NCI-H2107 (cell line): Measurements from ENCODE around the gene ABL1.

Source experiments
- DNase-seq: peaks from one replicate; lab custom pipeline; 2025; lab: John Stamatoyannopoulos, UW

The ABL1 gene

GRCh38 chr9:130932255-130933079 lies 97.4 kb downstream of the ABL1 start:
- DNase-seq, result no peak

- no peak for DNase-seq
Observed at GRCh38 chr9:130933114-130934046, 98.3 kb downstream of the ABL1 start.

GRCh38 chr9:130934246-130934645 lies 99.2 kb downstream of the ABL1 start:
- no peak for DNase-seq

DNA sequence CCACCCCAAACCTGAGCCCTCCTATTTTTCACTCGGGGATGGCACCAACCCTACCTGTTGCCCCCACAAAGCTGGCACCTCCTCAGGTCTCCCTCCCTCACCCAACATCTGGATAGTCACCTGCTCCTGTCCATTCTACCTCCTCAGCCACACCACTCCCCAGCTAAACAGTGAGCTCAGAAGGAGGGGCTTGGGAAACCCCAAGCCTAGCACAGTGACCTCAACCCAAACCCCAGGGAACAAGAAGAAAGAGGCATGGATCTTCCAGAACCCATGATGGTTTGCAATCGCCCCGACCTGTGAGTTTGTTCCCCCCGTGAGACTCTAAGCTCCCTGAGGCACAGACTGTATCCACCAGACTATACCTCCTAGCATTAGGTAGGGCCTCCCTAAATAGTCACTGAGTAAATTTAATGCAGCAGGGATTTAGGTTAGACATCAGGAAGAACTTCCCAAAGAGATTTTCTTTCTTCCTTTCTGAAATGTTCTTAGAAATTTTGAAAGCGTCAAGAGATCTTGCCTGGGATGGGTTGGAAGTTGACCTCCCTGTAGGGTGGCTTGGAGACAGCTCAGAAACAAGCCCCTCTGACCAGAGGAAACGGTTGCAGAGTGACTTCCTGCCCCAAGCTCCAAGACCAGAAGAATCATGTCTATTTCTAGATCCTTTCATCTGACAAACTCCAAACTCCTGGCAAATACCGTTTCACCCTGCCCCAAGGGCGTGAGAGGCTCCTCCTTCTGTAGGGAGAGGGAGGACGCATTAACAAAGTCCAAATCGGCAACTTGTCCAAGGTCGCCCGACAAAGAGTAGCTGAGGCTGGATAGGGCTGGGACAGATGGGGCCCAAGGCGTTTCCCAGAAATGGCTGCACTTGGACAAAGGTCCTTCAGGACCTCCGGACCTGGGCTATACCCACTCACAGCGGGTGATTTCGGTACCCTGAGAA lies 99.9 kb downstream of the ABL1 start:
- DNase-seq, result no peak

DNA sequence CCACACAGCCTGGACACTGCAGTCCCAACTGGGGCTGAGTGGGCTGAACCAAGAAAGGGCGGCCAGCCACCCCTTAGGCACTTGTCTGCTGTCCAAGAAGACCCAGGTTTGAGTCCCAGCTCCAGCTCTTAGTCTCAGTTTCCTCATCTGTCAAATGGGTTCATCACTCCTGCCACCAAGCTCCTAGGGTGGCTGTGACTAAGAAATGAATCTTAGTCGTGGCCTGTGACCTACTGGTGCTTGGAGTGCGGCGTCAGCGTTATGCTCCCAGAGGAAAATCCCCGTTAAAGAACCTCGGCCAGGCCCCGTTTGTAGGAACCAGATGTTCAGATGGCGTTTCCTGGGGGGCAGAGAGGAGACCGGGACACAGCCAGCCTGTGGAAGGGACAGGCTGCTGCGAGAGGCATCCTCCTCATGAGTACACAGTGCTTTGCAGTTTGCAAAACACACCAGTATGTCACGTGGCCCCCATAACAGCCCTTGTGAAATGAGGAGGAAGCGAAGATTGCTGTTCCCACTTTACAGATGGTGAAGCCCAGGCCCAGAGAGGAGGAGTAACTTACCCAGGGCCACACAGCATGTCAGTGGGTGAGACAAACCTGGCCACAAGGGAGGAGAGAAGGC lies 100.7 kb downstream of the ABL1 start:
- DNase-seq, result no peak

DNA sequence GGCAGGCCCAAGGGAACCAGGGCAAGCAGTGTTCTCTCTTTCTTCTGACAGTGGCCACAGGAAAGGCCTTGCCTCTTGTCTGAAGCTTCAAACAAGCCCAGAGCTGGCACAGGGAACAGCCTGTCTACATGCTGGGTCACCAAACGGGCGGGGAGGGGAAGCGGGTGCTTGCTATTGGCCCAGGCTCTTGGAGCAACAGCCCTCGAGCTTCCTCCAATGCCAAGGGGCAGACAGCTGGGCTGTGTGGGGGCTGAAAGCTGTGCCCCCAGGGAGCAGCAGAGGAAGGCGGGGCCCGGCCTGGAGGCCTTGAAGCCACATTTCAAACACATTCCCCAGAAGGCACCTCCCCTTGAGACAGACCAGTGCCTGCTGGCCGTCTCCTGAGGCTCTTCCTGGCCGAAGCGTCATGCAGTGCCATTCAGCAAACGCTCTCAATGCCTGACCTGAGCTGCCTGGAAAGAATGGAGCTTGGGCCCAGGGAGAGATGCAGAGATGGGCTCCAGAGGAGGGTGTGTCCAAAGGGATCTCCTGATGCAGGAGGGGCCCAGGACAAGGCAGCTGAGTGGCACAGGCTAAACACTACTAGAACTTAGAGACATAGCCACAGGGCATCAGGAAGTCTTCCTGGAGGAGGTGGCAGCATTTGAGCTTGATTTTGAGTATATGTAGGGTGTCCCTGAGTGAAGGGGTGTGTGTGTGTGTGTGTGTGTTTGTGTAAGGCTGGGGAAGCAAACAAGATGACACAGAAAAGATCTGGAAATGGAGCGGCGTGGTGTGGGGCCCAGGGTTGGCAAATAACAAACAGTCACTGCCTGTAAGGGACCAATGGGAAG lies 101.4 kb downstream of the ABL1 start:
- DNase-seq, result no peak
